ENCODE data around the gene PPP1R14D.
A peak's percentile ranks its signal among the peaks of the same experiment; 100 is the strongest.

The PPP1R14D gene

GRCh38 chr15:40850576-40851112, 22.1 kb upstream of the PPP1R14D start:
- DNase-seq, result no peak

DNA sequence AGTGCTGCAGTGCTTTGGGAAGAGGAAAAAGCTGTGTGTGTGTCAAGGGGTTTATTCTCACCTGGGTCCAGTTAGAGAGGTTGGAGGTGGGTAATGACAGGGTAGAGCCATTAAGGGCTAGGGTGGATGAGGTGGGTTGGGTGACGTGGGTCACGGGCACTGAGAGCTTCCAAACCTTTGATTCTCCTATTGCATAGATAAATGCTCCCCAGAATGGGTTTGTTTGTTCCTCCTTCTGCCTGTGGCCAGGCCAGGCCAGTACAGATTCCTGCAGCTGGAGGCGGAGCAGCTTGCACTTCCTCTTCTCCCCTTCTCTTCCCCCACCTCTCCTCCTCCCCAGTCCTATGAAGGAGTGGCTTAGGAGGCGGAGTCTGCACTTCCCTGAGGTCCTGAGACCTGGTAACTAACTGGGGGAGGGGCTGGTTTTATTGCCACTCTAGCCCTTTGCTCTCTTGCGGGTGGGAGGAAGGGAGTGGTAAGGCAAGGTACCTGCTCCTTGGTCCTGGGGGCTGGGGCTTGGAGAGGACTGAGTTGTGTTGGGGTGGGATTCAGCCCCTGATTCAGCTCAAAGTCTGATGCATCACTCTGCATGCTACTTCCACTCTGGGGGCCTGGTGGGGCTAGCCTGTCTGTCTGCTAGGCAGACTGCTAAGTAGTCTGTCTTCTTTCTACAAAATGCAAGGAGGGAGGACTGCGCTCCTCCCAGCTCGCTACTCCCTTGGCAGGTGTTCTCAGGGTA, 18.9 kb upstream of the PPP1R14D start:
- no peak for DNase-seq

- no peak for DNase-seq
These were observed 18.3 kb upstream of the PPP1R14D start for GRCh38 chr15:40846841-40847222.

DNA sequence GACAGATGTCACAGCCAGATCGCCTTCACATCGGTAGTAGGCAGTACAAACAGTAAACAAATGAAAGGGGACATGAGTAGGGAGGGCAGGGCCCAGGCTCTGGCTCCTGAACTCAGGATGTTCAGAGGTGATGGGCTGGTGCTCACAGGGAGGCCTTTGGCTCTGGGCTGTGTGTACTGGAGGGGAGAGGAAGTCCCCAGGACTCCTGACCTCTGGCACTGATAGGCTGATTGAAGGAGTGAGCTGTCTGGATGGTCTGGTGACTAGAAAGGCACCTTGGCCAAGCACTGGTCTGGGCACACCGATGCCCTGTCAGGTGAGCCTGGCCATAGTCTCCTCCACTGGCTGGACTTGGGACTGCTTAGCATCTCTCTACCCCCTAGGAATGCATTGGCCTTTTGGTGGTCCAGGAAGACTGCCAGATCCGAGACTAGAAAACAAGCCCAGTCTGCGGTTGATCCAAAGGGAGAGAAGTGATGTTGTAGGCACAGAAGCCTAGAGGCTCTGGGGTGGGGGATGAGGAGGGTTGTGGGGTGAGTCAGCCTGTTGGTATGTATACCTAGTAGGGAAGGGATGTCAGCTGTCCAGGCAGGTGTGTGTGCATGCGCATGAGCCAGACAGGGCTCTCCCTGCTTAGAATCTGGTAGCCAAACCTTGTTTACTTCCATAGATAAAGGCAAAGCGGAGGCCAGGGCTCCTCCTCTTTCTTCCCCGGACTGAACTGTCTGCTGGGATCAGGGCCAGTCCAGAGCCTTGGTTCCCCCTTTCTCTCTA, 17.2 kb upstream of the PPP1R14D start:
- no peak for DNase-seq

GRCh38 chr15:40845036-40845435, 16.5 kb upstream of the PPP1R14D start:
- DNase-seq, result no peak

- peak in 3 of 5 experiments; percentile 9 to 59 (median 14) for DNase-seq
These were observed 16.2 kb upstream of the PPP1R14D start for GRCh38 chr15:40844696-40845030.

- DNase-seq, result peak in 2 of 5 experiments; percentile 37 to 67
These were observed 15.6 kb upstream of the PPP1R14D start, which contains the start of gene SPINT1 for GRCh38 chr15:40843885-40844695. Gene SPINT1, plus strand, starts transcription at chr15:40844048. Its CDS starts 507 bp downstream, at chr15:40844555.

GRCh38 chr15:40843261-40843884, 14.9 kb upstream of the PPP1R14D start:
- no peak for DNase-seq

- no peak for DNase-seq
These were observed 13.2 kb upstream of the PPP1R14D start for GRCh38 chr15:40841741-40842140.

- DNase-seq, result no peak
These were observed 10.2 kb upstream of the PPP1R14D start for GRCh38 chr15:40838756-40839155.

GRCh38 chr15:40836020-40836419, 7.5 kb upstream of the PPP1R14D start:
- DNase-seq, result no peak

- no peak for DNase-seq
These were observed 4.4 kb upstream of the PPP1R14D start for GRCh38 chr15:40832903-40833302.

GRCh38 chr15:40831861-40832260, 3.4 kb upstream of the PPP1R14D start:
- no peak for DNase-seq

GRCh38 chr15:40830884-40831283, 2.4 kb upstream of the PPP1R14D start:
- no peak for DNase-seq

DNA sequence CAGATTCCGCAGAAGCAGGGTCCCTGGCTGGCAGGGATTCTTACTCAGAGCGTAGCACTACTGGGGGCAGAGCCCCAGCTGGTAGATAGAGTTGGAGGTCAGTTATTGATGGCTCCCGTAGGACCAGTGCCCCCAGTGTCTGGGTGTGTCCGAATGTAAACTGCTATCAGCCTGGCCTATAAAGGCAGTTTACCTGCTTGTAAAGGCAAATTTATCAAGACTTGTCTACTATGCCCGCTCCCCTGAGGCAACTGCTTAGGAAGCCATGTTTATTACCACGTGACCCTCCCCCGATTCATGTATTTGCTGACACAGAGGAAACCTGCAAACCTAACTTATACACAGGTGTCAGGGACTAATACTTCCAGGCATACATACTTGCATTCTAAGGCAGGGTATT, 607 bp upstream of the PPP1R14D start:
- DNase-seq, result no peak

DNA sequence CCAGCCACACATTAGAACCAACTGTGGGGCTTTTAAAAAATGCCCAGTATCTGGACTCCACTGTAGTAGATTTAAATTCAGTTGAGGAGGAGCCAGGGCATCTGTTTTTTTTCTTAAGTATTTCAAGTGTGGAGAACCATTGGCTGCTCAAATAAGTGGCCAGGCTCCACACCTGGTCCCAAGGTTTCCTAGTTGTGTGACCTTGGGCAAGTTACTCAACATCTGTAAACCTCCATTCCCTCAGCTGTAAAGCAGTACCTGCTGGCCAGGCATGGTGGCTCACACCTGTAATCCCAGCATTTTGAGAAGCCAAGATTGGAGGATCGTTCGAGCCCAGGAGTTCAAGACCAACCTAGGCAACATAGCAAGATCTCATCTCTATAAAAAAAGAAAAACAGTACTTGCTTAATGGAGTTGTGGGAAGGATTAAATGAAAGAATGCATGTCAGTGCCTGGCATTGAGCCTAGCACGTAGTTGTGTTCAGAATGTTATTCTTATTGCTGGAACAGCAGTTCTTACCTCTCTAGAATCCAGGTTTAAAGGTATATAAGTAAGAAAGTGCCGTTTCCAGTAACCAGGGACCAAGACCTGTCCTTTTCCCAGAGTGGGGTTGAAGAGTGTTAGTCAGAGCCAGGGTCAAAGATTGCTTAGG, 2.0 kb downstream of the PPP1R14D start:
- no peak for DNase-seq

- no peak for DNase-seq
These were observed 2.7 kb downstream of the PPP1R14D start for GRCh38 chr15:40825661-40826422.

DNA sequence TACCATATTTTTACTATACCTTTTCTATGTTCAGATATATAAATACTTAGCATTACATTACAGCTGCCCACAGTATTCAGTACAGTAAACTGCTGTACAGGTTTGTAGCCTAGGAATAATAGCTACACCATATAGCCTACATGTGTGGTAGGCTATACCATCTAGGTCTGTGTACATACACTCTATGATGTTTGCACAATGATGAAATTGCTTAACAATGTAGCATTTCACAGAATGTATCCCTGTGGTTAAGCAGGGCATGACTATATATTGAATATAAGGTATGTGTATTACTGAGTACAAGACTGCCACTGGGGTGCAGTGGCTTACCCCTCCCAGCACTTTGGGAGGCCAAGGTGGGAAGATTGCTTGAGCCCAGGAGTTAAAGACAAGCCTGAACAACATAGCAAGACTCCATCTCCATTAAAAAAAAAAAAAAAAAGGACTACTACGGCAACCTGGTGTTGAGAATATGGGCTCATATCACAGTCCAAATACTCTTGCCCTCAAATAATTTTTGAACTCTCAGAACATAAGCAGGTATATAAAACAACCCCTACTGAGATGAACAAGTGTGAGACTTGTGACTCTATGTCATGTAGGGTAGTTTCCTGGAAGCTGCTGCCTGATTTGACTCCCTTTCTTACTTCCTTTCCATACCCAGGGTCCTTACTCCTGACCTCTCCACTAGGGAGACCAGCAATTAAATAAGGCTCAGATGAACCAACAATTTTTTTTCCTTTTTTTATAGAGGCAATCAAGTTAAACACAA, 4.8 kb downstream of the PPP1R14D start:
- DNase-seq, result no peak

DNA sequence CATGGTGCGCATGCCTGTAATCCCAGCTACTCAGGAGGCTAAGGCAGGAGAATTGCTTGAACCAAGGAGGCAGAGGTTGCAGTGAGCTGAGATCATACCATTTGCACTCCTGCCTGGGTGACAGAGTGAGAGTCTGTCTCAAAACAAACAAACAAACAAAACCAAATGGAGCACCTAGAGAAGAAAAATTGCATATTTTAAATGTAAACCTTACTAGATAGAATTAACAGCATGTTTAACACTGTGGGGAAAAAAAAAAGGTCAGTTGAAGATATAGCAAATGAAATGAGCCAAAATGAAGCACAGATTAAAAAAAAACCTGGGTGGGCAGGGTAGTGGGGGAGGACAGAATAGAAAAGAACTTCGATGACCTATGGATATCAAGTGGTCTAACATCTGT, 7.3 kb downstream of the PPP1R14D start:
- no peak for DNase-seq

DNA sequence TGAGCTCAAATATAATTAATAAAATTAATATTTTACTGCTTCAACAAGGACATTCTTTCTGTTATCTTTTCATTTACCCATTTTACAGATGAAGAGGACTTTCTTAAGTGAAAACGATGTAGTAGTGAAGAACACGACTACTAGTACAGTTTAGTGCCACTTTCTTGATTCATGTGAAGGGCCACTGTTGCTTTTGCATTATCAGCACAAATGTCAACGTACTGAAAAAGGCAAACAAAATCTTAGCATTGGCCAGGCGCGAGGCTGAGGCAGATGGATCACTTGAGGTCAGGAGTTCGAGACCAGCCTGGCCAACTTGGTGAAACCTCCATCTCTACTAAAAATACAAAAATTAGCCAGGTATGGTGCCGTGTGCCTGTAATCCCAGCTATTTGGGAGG, 9.5 kb downstream of the PPP1R14D start:
- DNase-seq, result no peak

Data from T-helper 2 cell (primary cell).